Activated CD4-positive, alpha-beta T cell treated with anti-CD3 and anti-CD28 coated beads, Interleukin-2, amount 50 U/mL, for 48 hours (primary cell): ENCODE measurements around the gene HTT.

Experiments
- DNase-seq, 2 experiments: peaks; one replicate each; pipeline ENCODE4 v3.0.0-alpha.2; 2020

Gene HTT

DNA sequence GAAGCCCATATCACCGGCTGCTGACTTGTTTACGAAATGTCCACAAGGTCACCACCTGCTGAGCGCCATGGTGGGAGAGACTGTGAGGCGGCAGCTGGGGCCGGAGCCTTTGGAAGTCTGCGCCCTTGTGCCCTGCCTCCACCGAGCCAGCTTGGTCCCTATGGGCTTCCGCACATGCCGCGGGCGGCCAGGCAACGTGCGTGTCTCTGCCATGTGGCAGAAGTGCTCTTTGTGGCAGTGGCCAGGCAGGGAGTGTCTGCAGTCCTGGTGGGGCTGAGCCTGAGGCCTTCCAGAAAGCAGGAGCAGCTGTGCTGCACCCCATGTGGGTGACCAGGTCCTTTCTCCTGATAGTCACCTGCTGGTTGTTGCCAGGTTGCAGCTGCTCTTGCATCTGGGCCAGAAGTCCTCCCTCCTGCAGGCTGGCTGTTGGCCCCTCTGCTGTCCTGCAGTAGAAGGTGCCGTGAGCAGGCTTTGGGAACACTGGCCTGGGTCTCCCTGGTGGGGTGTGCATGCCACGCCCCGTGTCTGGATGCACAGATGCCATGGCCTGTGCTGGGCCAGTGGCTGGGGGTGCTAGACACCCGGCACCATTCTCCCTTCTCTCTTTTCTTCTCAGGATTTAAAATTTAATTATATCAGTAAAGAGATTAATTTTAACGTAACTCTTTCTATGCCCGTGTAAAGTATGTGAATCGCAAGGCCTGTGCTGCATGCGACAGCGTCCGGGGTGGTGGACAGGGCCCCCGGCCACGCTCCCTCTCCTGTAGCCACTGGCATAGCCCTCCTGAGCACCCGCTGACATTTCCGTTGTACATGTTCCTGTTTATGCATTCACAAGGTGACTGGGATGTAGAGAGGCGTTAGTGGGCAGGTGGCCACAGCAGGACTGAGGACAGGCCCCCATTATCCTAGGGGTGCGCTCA is 165.8 kb downstream of the HTT start:
- DNase-seq, result no peak

DNA sequence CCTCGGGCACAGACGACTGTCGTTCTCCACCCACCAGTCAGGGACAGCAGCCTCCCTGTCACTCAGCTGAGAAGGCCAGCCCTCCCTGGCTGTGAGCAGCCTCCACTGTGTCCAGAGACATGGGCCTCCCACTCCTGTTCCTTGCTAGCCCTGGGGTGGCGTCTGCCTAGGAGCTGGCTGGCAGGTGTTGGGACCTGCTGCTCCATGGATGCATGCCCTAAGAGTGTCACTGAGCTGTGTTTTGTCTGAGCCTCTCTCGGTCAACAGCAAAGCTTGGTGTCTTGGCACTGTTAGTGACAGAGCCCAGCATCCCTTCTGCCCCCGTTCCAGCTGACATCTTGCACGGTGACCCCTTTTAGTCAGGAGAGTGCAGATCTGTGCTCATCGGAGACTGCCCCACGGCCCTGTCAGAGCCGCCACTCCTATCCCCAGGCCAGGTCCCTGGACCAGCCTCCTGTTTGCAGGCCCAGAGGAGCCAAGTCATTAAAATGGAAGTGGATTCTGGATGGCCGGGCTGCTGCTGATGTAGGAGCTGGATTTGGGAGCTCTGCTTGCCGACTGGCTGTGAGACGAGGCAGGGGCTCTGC is 166.5 kb downstream of the HTT start:
- DNase-seq, result no peak

DNA sequence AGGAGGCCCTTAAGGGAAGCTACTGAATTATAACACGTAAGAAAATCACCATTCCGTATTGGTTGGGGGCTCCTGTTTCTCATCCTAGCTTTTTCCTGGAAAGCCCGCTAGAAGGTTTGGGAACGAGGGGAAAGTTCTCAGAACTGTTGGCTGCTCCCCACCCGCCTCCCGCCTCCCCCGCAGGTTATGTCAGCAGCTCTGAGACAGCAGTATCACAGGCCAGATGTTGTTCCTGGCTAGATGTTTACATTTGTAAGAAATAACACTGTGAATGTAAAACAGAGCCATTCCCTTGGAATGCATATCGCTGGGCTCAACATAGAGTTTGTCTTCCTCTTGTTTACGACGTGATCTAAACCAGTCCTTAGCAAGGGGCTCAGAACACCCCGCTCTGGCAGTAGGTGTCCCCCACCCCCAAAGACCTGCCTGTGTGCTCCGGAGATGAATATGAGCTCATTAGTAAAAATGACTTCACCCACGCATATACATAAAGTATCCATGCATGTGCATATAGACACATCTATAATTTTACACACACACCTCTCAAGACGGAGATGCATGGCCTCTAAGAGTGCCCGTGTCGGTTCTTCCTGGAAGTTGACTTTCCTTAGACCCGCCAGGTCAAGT is 167.5 kb downstream of the HTT start:
- no peak for DNase-seq

DNA sequence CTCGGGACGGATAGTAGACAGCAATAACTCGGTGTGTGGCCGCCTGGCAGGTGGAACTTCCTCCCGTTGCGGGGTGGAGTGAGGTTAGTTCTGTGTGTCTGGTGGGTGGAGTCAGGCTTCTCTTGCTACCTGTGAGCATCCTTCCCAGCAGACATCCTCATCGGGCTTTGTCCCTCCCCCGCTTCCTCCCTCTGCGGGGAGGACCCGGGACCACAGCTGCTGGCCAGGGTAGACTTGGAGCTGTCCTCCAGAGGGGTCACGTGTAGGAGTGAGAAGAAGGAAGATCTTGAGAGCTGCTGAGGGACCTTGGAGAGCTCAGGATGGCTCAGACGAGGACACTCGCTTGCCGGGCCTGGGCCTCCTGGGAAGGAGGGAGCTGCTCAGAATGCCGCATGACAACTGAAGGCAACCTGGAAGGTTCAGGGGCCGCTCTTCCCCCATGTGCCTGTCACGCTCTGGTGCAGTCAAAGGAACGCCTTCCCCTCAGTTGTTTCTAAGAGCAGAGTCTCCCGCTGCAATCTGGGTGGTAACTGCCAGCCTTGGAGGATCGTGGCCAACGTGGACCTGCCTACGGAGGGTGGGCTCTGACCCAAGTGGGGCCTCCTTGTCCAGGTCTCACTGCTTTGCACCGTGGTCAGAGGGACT is 168.8 kb downstream of the HTT start:
- no peak for DNase-seq

DNA sequence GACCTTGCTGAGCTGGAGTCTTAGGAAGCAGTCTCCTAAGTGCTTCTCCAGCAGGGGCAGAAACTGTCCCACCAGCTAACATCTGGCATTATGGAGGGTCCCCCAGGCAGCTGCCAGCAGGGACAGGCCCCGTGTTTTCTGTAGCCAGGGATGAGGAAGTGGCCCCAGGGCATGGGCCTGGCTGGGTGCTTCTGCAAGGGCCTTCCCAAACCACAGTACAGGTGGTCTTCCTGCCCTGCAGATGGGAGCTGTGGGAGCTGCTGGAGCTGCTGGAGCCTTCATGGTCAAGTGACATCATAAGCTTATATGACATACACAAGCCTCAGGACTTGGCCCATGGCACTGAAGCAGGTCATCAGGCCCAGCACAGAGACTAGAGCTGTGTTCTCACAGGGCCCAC is 169.5 kb downstream of the HTT start:
- no peak for DNase-seq

DNA sequence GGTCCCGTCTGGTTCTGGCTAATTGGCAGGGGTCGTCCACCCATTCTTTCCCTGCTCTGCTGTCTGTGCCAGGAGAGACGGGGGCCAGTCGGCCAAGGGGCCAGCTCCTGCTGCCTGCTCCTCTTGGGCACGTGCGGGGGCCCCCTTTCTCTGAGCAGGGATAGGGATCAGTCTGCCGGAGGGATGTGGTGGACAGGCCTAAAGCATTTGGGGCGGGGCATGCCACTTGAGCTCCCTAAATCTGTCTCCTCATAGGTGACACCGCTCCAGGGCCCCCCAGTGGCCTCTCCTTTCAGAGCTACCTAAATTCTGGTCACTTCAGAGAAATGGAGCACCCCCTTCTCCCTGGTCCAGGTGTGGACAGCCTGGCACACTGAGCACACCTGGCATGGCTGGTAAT is 170.3 kb downstream of the HTT start:
- no peak for DNase-seq

DNA sequence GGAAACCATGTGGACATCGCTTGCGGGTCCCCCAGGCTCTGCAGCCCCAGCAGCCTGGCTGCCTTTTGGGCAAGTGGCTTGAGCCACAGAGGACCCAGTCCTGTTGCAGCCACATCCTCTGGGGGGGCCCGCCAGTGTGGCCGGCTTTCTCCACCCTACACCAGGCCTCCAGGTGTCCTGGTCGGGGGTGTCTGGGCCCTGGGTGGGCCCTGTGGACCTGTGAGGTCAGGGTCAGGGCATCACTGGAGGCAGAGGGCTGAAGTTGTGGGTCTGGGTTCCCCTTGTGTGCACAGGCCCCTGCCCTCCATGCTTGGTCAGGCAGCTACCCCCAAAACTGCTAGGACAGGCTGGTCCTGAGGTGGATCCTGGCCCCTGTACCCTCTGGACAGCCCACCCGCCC is 171.2 kb downstream of the HTT start:
- DNase-seq, result no peak

DNA sequence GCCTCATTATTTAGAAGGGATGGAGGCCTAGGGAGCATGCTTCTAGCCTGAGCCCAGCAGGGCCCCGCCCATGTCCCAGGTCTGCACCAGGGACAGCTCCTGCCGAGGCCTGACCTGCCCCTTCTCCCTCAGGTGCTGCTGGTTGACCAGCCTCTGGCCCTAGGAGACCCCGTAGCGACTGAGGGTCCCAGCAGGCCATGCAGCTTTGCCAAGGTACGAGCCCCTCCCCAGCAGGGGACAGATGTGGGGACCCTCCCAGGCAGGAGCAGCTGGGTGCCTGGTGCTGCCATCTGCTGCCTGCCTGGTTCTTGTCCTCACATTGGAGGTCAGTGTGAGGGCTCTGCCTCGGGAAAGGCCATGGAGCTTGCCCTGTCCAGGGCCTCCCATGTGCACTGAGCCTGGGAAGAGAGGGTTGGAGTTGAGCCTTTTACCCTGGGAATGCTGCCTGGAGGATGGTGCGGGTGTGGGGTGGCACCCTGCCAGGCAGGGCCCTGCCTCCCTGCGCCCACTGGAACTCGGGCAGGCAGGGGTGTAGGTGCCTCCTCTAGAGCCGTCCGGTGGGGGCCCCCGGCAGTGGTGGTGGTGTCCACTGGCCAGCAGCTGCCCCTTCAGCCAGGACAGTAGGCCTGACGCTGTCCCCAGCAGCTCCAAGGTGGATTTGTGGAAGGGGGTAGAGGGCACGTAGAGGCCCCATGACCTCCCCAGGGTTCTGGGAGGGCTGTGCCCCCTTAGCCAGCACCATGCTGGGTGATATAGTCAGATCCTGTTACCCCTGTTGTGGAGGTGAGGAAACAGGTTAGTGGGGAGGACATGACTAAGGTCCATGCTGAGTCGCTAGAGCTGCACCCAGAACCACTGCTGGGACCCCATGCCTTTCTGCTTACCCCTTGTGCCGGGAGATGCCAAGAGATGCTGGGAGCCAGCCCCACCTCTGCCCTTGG is 172.2 kb downstream of the HTT start:
- no peak for DNase-seq

DNA sequence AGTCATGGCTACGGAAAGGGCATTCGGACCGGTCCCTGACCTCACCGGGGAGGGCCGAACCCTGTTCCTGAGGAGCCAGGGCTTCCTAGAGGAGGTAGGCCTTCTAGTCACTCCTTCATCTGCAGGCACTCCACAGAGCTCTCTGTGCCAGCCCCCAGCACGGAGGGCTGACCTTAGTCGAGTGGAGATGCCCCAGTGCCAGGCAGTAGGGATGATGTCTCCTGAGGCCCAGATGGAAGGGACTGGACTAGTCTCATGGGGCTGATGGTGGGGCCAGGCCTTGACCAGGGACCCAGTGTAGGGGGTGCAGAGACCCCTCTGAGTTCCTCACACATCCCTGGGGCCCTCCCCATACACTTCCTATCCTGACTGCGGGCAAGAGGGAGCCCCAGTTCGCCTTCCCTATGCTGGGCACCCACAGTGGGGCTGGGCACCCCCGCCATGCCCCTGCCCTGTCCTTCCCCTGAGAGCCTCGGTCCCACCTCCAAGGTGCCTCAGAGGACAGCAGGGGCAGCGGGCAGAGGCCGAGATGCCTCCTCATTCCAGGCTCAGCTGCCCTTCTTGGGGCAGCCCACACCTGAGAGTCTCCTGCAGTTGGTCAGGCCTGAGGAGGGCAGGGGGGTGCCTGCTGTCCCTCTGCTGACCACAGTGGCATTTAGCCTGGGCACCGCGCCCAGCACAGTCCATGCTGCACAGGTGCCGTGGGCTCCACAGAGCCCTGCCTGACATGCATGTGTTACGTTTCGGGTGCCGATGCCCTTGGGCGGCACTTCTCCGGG is 173.1 kb downstream of the HTT start:
- no peak for DNase-seq

DNA sequence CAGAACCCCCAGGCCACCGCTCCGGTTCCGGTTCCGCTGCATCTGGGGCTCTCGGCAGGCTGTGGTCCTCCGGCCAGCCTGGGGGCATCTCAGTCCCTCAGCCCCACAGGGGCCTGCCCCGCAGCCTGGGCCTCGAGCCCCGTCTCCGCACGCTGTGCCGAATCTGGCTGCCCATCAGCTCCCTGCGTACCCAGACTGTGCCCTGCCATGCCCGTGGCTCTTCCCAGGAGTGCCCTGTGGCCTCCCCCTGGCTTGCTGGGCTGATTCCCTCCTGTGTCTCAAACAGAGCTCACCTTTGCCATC is 173.6 kb downstream of the HTT start:
- DNase-seq, result no peak

DNA sequence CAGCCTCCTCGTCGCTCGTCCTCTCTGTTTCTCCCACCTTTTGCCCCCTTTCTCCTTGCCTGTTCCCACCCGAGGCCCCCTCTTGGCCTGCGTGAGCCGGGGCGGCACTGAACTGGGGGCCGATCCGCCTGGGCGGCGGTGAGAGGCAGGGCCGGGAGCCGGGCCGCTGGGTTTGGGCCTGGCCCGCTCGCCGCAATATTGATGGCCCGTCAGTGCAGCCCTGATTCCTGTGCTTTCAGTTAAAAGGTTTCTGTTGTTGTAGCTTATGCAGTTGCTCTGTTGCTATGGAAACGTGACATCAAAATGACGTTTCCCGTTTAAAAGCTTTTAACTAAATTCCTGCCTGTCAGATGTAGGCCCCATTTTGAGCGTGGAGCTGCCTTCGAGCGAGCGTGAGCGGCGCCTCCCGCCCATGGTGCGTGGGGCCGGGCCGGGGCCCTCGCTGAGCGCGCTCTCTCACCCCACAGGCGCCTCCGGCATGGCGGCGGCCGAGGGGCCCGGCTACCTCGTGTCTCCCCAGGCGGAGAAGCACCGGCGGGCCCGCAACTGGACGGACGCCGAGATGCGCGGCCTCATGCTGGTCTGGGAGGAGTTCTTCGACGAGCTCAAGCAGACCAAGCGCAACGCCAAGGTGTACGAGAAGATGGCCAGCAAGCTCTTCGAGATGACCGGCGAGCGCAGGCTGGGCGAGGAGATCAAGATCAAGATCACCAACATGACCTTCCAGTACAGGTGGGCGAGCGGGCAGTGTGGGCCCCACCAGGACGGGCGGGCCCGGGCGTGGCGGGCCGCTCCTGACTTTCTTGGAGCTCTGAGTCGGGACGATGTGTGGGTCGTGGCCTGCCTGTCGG is 174.6 kb downstream of the HTT start, which contains the start of gene MSANTD1:
TSS of gene MSANTD1 (plus strand) at position 349 of the 851 bp plus-strand sequence. CDS start at position 413, 64 bp downstream.
- no peak for DNase-seq

DNA sequence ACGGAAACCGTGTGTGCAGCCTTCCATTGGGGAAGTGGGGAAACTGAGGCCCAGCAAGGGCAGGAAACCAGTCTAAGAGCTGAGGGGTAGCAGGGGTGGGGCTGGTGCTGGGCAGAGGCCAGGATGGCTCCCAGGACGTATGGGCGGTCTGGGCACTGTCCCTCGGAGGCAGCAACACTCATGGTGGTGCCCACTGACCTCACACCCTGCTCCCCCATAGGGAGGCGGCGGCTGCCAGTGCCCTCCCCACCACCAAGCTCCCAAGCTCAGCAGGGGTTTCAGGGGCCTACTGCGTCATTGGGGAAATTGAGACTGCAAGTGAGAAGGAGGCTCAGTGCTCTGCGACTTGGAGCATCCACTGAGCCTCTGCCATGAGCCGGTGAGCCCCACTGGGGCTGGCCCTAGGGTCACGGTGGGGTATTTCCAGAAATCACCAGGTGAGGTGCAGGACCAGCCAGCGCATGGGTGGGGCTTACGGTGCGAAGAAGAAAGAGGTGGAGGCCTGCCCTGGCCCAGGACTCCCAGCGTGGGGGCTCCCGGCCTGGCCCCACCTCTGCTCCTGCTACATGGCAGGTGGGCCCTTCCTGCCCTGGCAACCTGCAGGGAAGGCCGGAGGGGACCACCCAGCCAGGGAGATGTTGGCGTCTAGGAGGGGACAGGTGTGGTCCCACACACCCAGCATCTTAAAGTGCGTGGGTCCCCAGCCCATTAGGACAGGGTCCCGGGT is 175.4 kb downstream of the HTT start:
- no peak for DNase-seq

DNA sequence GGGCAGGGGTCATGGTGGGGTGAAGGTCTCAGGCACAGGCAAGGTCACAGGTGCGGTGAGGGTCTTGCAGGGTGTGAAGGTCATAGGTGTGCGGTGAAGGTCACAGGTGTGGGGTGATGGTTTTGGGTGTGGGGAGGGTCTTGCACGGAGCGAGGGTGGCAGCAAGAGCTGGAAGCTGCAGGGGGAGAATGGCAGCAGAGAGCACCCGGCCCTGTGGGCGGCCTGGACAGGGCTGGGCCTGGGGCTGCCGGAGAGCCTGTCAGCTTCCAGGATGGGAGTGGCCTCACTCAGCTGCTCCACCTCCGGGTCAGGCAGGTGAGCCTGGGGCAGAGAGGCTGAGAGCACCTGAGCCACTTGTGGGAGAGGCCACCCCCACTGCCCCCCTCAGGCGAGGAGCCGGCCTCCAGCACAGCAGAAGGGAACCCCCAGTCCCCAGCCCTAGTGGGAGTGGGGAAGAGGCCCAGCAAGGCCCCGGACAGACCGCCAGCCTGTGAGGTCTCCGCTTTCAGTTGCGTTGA is 176.0 kb downstream of the HTT start:
- DNase-seq, result no peak

DNA sequence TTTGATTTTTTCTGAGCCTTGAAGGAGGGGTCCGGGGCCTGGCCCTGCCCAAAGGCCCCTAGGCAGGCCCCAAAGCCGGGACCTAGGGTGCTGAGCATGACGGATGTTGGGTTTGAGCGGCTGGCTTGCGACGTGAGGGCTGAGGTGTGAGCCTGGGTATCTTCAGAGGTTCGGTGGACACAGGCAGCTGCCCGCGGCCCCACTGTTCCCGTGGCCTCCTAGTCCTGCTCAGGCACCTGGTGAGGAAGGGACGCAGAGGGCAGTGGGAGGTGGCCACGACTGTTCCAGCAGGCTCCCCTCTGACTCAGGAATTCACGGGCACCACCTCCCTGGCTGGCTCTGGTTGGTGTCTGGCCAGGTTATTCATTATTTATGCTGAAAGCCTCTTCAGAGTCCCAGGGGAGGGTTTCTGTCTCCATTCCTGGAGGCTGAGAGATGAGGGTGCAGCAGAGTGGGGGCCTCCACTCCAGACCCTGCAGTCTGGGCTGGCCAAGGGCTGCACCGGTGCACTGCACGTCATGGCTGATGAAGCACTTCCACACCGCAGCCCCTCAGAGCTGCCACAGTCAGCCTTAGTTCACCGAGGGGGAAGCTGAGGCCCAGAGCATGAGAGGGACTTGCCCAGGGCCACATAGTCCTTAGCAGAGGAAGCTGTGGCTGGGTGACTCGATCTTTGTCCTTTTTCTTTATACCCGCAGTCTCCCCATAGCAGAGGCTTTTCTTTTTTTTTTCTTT is 176.6 kb downstream of the HTT start:
- DNase-seq, result no peak

DNA sequence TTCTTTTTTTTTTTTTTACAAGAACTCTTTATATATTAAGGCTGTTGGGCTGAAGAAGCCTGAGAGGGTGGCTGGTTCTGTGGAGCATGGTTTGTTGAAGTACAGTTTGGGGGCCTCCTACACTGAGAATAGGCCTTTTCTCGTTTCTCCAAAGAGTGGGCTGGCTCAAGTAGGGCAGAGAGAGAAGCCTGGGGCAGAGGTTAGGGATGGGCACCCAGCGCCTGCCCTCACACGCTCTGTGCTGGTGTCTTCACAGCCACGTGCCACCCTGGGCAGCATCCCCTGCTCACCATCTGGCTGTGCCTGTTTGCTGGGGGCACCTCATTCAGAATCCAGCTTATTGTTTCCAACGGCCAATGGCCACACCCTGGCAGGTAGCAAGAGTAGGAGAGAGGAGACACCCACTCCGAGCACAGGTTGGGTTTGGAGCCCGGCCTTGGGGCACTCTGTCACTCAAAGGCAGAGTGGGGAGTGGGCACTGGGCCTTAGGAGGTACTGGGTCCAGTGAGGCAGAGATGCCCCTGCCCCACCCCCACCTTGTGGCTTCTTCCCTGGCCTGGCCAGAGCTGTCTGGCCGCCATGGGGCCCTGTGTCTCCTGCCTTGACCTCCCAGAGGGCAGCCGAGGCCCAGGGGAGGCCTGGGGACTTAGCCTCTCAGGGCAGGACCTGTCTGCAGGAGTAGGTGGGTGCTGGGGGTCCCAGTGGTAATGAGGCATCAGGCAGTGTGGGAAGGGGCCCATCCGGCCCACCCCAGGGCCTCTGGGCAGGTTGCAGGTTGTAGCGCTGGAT is 177.4 kb downstream of the HTT start:
- DNase-seq, result no peak

DNA sequence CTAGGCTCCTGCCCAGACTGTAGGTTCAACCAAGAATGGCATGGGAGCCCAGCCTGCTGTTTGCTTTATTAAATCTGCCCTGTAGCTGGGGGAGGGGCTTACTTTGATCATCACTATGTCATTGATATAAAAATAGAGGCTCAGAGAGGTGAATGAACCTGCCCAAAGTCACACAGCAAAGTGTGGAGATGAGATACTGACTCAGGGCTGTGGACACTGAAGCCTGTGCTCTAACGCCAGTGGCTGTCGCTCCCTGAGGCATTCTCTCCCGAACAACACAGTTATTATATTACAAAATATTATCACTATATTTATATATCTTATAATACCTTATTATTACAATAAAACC is 178.0 kb downstream of the HTT start:
- no peak for DNase-seq

DNA sequence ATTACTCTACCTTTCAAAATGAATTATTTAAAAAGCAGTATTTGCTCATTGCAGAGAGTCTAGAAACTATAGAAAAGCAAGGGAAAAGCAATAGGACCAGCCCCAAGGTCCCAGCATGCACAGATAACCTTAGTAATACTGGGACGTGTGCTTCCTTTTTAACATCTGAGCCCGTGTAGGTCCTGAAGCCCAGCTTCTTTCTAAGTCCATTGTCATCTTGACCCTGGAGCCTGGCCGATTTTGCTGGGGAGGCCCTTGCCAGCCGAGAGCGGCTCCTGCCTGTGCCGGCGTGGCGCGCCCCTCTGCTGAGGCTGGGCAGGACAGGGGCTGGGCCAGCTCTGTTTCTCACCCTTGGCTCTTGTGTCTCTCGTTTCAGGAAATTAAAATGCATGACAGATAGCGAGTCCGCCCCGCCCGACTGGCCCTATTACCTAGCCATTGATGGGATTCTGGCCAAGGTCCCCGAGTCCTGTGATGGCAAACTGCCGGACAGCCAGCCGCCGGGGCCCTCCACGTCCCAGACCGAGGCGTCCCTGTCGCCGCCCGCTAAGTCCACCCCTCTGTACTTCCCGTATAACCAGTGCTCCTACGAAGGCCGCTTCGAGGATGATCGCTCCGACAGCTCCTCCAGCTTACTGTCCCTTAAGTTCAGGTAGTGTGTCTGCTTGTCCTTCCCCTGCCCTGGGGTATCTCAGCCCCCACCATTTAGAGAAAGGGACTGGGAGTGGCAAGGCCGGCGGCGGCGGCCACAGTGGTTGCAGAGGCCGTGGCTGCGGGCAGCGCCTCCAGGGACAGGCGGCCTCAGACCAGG is 178.6 kb downstream of the HTT start:
- no peak for DNase-seq
